DND-41 (cell line): ENCODE results near the gene FOXK1.

ENCODE experiments used
- EZH2 ChIP-seq: IDR thresholded peaks from 3 replicates; pipeline ENCODE4 v1.6.1; 2012; ENCODE audit warnings: borderline replicate concordance, low read depth, mild to moderate bottlenecking, moderate library complexity, low read length, inconsistent platforms; ENCODE audit not compliant: severe bottlenecking
- TF ChIP-seq, protein P1 (sequence below): IDR thresholded peaks from 2 replicates; pipeline ENCODE4 v1.5.1; 2012; ENCODE audit warnings: borderline replicate concordance, low read length, moderate library complexity, mild to moderate bottlenecking; ENCODE audit not compliant: poor library complexity, severe bottlenecking; ENCODE audit errors: extremely low read depth

DNA sequence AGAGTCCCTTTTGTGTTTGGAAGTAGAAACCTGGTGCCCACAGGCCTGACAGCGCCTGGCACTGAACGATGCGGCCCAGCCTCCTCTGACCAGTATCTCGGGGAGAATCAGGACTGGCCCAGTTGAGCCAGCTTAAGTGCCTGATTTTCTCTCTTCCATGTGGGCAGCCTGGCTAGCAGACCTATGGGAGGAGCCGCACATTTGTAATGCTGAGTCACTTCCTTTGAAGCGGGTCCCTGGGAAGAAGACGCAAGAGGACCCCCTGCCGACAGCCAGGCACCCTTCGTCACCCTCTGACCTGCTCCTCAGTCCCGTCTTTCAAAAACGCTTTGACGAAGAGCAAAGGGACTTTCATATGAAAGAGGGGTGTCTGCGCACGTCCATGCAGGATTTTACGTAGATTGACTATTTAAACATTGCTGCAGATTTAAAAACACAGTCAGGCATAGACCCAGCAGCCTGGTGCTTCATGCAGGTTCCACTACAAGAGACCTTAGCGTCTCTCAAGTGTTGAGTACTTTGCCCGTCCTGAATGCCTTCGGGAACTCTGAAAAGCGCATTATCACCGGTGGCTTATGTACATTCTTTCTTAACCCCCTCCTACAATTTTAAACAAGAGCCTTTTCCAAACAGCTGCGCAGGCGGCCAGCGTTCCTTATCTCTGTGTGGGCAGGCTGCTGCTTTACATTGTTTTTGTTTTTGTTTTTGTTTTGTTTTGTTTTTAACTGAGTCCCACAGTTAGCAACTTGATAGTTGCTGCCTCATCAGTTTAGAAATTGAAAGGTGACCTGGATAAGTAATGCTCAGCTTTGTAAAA is 56.8 kb downstream of the FOXK1 start:
- TF ChIP-seq, protein P1, sequence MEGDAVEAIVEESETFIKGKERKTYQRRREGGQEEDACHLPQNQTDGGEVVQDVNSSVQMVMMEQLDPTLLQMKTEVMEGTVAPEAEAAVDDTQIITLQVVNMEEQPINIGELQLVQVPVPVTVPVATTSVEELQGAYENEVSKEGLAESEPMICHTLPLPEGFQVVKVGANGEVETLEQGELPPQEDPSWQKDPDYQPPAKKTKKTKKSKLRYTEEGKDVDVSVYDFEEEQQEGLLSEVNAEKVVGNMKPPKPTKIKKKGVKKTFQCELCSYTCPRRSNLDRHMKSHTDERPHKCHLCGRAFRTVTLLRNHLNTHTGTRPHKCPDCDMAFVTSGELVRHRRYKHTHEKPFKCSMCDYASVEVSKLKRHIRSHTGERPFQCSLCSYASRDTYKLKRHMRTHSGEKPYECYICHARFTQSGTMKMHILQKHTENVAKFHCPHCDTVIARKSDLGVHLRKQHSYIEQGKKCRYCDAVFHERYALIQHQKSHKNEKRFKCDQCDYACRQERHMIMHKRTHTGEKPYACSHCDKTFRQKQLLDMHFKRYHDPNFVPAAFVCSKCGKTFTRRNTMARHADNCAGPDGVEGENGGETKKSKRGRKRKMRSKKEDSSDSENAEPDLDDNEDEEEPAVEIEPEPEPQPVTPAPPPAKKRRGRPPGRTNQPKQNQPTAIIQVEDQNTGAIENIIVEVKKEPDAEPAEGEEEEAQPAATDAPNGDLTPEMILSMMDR, result no peak
- TF ChIP-seq EZH2, result no peak
